ENCODE results near the gene HIF1AN.

GRCh38 chr10:100535338-100535714, 417 bp upstream of the HIF1AN start:
- no peak for TF ChIP-seq NR2C2 (CRISPR knock-in tag; IDR thresholded peaks at IDR 0.05)
- no peak for TF ChIP-seq IRF1 (CRISPR knock-in tag; IDR thresholded peaks at IDR 0.05)
- no peak for TF ChIP-seq JAZF1 (CRISPR knock-in tag; IDR thresholded peaks at IDR 0.05)
- TF ChIP-seq, protein P1, sequence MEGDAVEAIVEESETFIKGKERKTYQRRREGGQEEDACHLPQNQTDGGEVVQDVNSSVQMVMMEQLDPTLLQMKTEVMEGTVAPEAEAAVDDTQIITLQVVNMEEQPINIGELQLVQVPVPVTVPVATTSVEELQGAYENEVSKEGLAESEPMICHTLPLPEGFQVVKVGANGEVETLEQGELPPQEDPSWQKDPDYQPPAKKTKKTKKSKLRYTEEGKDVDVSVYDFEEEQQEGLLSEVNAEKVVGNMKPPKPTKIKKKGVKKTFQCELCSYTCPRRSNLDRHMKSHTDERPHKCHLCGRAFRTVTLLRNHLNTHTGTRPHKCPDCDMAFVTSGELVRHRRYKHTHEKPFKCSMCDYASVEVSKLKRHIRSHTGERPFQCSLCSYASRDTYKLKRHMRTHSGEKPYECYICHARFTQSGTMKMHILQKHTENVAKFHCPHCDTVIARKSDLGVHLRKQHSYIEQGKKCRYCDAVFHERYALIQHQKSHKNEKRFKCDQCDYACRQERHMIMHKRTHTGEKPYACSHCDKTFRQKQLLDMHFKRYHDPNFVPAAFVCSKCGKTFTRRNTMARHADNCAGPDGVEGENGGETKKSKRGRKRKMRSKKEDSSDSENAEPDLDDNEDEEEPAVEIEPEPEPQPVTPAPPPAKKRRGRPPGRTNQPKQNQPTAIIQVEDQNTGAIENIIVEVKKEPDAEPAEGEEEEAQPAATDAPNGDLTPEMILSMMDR (IDR thresholded peaks at IDR 0.05): no peak
- TF ChIP-seq, protein P2, sequence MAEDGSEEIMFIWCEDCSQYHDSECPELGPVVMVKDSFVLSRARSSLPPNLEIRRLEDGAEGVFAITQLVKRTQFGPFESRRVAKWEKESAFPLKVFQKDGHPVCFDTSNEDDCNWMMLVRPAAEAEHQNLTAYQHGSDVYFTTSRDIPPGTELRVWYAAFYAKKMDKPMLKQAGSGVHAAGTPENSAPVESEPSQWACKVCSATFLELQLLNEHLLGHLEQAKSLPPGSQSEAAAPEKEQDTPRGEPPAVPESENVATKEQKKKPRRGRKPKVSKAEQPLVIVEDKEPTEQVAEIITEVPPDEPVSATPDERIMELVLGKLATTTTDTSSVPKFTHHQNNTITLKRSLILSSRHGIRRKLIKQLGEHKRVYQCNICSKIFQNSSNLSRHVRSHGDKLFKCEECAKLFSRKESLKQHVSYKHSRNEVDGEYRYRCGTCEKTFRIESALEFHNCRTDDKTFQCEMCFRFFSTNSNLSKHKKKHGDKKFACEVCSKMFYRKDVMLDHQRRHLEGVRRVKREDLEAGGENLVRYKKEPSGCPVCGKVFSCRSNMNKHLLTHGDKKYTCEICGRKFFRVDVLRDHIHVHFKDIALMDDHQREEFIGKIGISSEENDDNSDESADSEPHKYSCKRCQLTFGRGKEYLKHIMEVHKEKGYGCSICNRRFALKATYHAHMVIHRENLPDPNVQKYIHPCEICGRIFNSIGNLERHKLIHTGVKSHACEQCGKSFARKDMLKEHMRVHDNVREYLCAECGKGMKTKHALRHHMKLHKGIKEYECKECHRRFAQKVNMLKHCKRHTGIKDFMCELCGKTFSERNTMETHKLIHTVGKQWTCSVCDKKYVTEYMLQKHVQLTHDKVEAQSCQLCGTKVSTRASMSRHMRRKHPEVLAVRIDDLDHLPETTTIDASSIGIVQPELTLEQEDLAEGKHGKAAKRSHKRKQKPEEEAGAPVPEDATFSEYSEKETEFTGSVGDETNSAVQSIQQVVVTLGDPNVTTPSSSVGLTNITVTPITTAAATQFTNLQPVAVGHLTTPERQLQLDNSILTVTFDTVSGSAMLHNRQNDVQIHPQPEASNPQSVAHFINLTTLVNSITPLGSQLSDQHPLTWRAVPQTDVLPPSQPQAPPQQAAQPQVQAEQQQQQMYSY (CRISPR knock-in tag; IDR thresholded peaks at IDR 0.05): no peak
- no peak for TF ChIP-seq ZBTB21 (CRISPR knock-in tag; IDR thresholded peaks at IDR 0.05; ENCODE audit: borderline replicate concordance)
- TF ChIP-seq JUN (CRISPR knock-in tag; IDR thresholded peaks at IDR 0.05): no peak
- no peak for TF ChIP-seq NR3C1 (CRISPR knock-in tag; conservative IDR thresholded peaks at IDR 0.05; ENCODE audit: low read depth)
- no peak for TF ChIP-seq FOXP1 (CRISPR knock-in tag; IDR thresholded peaks at IDR 0.05; ENCODE audit: borderline replicate concordance)
- TF ChIP-seq ETV6 (CRISPR knock-in tag; IDR thresholded peaks at IDR 0.05): no peak
